AG04450 (cell line): ENCODE measurements around the gene IGSF9B. TPM values are rescaled to one million over a fixed set of nuclear protein-coding genes. Genes with fewer than 3 reads are reported as not detected.

Source experiments
- CTCF ChIA-PET: fragments of 300-600, 350-600 bp; formaldehyde crosslinking; extraction: SDS; loops from one replicate; lab custom pipeline; 2022; ENCODE audit warnings: antibody characterized with exemption, inconsistent platforms; lab: Charles Lee
- POLR2A ChIA-PET: fragments of 350-600 bp; formaldehyde crosslinking; extraction: SDS; loops from one replicate; lab custom pipeline; 2021; ENCODE audit warnings: antibody characterized with exemption, inconsistent platforms; lab: Yijun Ruan, JAX
- DNase-seq: peaks from one replicate; pipeline ENCODE4 v3.0.0-alpha.2; 2011; ENCODE audit warnings: low read depth, low spot score
- H3K27ac ChIP-seq: one replicate; pipeline ENCODE4 v1.5.1; 2012; ENCODE audit warnings: low read depth, low read length, control low read depth
- H3K27me3 ChIP-seq: one replicate; pipeline ENCODE4 v1.6.0; 2012; ENCODE audit warnings: low read length; ENCODE audit not compliant: control insufficient read depth, insufficient read depth
- H3K4me3 ChIP-seq: 2 replicates; pipeline ENCODE4 v1.5.1; 2011; ENCODE audit warnings: mild to moderate bottlenecking, low read depth, low read length, control low read depth
- H3K9me3 ChIP-seq: 2 replicates; pipeline ENCODE4 v1.5.1; 2012; ENCODE audit warnings: low read length; ENCODE audit not compliant: control insufficient read depth, insufficient read depth
- polyA plus RNA-seq: library from polyadenylated mRNA; depleted of rRNA; stranded (reverse); fragments of >200 nt; gene quantifications from 2 replicates; pipeline ENCODE4 v1.2.3, GENCODE V29; 2011
- TF ChIP-seq, protein P1 (sequence below): IDR thresholded peaks from 2 replicates; pipeline ENCODE4 v1.5.1; 2011; ENCODE audit warnings: low read depth, low read length, control low read depth, inconsistent platforms

Gene IGSF9B
- polyA plus RNA-seq, 1 experiment: not detected

DNA sequence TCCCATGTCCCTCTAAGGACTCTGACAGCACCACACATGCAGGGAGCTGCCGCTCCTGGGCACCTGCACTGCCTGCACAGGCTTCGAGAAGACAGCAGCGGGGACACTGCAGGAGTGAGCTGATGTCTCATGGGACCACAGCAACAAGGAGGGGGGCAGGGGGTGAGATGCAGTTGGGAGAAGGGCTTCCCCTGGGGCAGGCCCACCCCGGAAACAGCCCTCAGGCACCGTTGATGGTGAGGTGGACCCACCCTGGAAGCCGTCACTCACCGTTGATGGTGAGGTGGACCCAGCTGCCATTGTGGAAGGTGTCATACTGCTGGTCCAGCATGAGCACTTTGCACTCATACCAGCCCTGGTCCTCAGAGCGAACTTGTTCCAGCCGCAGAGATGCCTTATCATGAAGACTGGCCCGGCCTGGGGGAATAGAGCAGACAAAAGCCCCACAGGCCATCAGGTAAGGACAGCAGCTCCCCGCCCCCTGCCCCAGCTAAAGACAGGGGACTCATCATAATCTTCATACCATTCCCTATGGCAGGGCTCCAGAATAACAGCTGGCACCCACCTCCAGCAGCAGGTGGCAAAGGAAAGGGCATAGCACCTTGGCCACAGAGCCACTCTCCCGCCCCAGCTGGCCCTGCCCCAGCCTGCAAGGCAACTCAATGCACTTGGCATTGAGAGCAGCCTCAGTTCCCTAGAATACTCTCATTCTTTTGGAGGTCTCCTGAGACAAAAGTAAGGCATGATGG lies 12.6 kb downstream of the IGSF9B start:
- Histone ChIP-seq H3K27ac (no peak overlapping the region), H3K9me3 (peaks cover 16% of the 10 kb centered on the region), H3K4me3 (no peak overlapping the region), H3K27me3 (peaks cover 12% of the 10 kb centered on the region)
- DNase-seq: no peak
- TF ChIP-seq, protein P1, sequence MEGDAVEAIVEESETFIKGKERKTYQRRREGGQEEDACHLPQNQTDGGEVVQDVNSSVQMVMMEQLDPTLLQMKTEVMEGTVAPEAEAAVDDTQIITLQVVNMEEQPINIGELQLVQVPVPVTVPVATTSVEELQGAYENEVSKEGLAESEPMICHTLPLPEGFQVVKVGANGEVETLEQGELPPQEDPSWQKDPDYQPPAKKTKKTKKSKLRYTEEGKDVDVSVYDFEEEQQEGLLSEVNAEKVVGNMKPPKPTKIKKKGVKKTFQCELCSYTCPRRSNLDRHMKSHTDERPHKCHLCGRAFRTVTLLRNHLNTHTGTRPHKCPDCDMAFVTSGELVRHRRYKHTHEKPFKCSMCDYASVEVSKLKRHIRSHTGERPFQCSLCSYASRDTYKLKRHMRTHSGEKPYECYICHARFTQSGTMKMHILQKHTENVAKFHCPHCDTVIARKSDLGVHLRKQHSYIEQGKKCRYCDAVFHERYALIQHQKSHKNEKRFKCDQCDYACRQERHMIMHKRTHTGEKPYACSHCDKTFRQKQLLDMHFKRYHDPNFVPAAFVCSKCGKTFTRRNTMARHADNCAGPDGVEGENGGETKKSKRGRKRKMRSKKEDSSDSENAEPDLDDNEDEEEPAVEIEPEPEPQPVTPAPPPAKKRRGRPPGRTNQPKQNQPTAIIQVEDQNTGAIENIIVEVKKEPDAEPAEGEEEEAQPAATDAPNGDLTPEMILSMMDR: no peak
- CTCF ChIA-PET: no interaction called here
- POLR2A ChIA-PET: no interaction called here

DNA sequence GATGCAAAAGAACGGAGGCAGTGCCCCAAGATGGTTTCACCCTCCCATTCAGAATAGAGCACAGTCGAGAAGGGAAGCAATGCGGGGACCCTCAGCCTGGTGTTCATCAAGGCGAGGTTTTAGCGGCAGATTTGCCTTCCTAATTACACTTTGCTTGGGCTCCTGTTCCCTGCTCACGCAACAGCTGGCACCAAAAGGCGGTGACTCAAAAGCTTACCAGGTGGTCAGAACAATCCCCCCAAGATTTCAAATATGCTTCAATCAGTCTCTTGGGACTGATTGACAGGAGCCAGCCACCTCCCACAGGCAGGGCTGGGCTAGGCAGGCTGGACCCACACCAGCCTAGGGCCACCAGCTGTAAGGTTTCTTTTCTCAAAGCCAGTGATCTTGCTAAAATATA lies 14.2 kb downstream of the IGSF9B start:
- POLR2A ChIA-PET: no interaction called here
- CTCF ChIA-PET: no interaction called here

DNA sequence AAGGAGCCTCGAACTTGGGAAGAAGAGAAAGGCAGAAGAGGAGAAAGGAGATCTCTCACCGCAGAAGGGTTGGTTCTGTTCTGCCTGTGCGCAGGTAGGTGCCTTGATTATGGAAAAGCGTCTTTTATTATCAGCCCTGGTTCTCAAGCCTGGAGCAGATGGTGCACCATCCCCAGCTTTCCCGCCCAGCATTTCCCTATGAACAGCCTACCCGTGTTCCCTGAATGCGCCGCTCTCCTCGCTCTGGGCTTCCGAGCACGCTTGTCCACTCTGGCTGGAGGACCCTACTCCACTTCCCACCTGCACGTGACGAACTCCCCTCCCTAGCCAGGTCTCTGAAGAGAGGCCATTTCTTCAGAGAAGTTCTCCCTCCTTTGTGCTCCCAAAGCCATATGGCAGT lies 15.2 kb downstream of the IGSF9B start:
- H3K9me3 ChIP-seq: peaks cover 19% of the 10 kb centered on the region
- POLR2A ChIA-PET: no interaction called here
- no peak overlapping the region for H3K4me3 ChIP-seq
- CTCF ChIA-PET: no interaction called here
- no peaks in the 10 kb centered on the region for H3K27me3 ChIP-seq
- TF ChIP-seq, protein P1: no peak
- no peak overlapping the region for H3K27ac ChIP-seq
- no peak for DNase-seq

More for the DNA sequence above, 14.2 kb downstream of the IGSF9B start:
- DNase-seq: no peak
- Histone ChIP-seq H3K4me3 (no peak overlapping the region), H3K27me3 (peaks cover 4% of the 10 kb centered on the region), H3K9me3 (peaks cover 19% of the 10 kb centered on the region), H3K27ac (no peak overlapping the region)
- TF ChIP-seq, protein P1: no peak

DNA sequence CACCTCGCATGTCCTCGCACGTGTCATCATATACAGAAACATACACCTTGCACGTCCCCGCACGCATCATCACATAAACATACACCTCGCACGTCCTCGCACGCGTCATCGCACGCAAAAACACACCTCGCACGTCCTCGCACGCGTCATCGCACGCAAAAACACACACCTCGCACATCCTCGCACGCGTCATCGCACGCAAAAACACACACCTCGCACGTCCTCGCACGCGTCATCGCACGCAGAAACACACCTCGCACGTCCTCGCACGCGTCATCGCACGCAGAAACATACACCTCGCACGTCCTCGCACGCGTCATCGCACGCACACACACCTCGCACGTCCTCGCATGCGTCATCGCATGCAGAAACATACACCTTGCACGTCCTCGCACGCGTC lies 16.7 kb downstream of the IGSF9B start:
- TF ChIP-seq, protein P1: no peak
- no peak for DNase-seq
- Histone ChIP-seq H3K4me3 (no peak overlapping the region), H3K27me3 (no peaks in the 10 kb centered on the region), H3K27ac (no peak overlapping the region), H3K9me3 (peaks cover 19% of the 10 kb centered on the region)
- ChIA-PET CTCF (no interaction called here), POLR2A (no interaction called here)

DNA sequence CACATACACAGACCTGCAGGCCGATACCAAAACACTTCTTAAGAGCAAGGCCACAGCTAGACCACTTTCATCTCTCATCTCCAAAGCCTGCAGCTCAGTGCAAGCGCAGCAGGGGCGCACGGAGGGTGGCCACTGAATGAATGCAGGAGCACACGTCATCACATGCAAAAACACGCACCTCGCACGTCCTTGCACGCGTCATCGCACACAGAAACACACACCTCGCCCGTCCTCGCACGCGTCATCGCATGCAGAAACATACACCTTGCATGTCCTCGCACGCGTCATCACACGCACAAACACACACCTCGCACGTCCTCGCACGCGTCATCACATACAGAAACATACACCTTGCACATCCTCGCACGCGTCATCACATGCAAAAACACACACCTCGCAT lies 17.2 kb downstream of the IGSF9B start:
- POLR2A ChIA-PET: no interaction called here
- Histone ChIP-seq H3K4me3 (no peak overlapping the region), H3K9me3 (peaks cover 19% of the 10 kb centered on the region), H3K27ac (no peak overlapping the region), H3K27me3 (peaks cover under 1% of the 10 kb centered on the region)
- TF ChIP-seq, protein P1: no peak
- DNase-seq: no peak
- CTCF ChIA-PET: no interaction called here
